OCI-M1 (cell line): ENCODE measurements around the gene RACK1.
"Not testable (repeated sequence)": the region's sequence is repeated elsewhere in the genome, so short reads cannot be mapped to it uniquely, and the experiment has no call there.

Source experiments
- DNase-seq: peaks from one replicate; lab custom pipeline; 2025; lab: John Stamatoyannopoulos, UW

RACK1 gene

GRCh38 chr5:181214249-181214648 lies 29.5 kb downstream of the RACK1 start:
- DNase-seq = not testable (repeated sequence)

DNA sequence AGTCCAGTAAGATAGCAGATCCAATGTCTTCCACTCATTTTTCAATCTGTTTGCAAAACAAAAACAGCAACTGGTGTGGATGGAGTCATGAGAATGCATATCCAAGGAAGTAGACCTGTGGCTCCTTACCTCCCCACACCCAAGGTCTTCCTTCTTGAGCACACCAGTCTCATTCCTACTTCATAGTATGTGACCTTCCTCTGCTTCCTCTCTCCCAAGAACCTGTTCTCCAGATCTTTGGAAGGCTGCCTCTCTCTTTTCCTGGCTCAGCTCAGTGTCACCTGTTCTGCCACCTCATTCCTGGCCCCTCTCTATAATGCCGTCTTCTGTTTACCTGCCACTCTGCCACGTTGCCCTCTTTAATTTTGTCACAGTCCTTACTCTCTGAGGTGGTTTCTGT lies 30.8 kb downstream of the RACK1 start:
- no peak for DNase-seq

DNA sequence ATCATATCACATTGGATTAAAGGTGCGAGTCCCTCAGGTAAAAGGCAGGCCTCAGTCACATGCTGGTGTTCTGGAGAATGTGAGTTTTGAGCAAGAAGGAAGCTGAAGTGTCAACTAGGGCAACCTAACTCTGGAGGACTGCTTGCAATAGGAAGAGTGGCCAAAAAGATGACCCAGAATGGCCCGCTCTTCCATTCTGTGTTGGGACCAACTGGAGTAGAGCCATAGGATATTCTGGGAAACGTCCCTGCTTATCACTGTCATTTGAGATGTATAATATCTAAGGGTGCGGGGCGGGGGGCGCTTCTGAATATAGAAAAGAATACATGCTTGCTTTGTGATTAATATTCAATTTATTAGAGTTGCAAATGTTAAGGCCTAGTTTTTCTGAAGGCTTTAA lies 31.6 kb downstream of the RACK1 start:
- DNase-seq = no peak

- no peak for DNase-seq
Measured at GRCh38 chr5:181211208-181211607, 32.5 kb downstream of the RACK1 start.

DNA sequence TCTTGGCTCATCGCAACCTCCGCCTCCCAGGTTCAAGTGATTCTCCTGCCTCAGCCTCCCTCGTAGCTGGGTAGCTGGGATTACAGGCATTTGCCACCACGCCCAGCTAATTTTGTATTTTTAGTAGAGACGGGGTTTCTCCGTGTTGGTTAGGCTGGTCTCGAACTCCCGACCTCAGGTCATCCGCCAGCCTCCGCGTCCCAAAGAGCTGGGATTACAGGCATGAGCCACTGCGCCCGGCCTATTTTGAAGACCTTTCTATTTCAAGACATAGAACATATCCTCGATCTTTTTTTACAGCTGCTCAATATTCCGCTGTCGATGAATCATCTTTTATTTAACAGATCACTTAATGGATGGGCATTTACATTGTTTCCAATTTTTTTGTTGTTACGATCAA lies 33.0 kb downstream of the RACK1 start:
- DNase-seq = not testable (repeated sequence)

DNA sequence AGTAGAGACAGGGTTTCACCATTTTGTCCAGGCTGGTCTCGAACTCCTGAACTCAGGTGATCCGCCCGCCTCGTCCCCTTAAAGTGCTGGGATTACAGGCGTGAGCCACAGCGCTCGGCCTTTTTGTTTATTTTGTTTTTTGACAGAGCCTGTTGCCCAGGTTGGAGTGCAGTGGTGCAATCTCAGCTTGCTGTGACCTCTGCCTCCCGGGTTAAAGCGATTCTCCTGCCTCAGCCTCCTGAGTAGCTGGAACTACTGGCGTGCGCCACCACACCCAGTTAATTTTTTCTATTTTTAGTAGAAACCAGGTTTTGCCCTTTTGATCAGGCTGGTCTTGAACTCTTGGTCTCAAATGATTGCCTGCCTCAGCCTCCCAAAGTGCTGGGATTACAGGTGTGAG lies 33.6 kb downstream of the RACK1 start:
- DNase-seq = not testable (repeated sequence)

- DNase-seq = not testable (repeated sequence)
Measured at GRCh38 chr5:181209006-181209405, 34.7 kb downstream of the RACK1 start.

GRCh38 chr5:181207960-181208253 lies 35.8 kb downstream of the RACK1 start:
- DNase-seq = no peak

DNA sequence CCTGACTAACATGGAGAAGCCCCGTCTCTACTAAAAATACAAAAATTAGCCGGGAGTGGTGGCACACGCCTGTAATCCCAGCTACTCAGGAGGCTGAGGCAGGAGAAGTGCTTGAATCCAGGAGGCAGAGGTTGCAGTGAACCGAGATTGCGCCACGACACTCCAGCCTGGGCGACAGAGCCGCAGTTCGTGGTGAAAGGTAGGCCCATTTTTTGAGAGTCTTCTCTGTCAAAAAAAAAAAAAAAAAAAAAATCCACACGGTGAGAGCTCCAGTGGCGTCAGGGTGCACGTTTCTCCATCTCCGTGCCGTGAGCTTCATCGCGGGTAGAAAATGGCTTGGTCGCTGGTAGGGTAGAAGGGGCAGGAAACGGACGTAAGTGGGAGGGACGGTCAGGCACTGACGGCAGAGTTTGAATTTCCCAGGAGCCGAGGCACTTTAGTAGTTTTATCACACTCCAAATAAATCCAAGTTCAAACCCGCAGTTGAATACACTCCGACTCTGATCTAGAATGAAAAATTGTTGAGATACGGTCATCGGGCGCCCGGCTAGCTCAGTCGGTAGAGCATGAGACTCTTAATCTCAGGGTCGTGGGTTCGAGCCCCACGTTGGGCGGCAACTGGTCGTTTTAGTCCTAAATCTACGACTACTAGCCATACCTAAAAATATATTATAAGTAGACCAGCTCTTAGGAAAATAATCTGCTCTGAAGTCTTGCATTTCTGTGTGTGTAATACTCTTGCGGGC lies 36.3 kb downstream of the RACK1 start:
- DNase-seq = no peak

DNA sequence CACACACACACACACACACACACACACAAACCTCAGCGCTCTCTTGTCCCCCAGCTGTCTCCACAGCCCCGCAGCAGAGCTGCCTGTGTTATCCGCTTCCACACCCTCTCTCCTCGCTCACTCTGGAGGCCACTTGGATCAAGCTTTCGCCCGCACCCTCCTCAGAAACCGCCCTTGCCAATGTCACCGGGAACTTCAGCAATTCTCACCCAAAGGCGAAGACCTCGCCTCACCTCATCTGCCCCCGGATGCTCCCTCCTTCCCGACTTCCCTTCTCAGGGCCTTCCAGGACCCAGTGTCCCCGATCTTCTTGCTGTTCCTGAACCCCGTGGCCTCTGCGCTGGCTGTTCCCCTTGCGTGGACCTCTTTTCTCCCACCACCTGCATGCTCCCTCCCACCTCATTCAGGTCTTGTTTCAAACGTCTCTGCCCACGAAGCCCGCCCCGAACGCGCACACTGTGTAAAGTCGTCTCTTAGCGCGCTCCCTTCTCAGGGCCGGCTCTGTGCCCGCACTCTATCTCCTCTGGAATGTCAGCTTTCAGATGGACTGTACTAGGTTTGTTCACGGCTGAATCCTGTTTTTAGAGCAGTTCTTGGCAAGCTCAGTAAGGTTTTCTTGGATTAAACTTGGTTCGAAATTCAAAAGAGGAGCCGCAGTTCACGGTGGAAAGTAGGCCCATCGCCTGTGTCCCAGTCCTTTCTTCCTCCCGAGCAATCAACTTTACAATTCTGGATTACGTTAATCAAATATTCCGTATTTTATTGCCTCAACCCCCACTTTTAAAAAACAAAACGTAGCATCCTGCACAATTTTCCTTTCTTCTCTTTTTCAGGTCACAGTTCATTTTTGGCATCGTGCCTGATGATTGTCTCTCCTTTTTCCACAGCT lies 37.7 kb downstream of the RACK1 start:
- no peak for DNase-seq

- no peak for DNase-seq
Measured at GRCh38 chr5:181204826-181205760, 38.6 kb downstream of the RACK1 start, which contains the start of gene TRIM7. TSS of gene TRIM7 (minus strand) at chr5:181205196. CDS start at chr5:181205110, 86 bp downstream.

DNA sequence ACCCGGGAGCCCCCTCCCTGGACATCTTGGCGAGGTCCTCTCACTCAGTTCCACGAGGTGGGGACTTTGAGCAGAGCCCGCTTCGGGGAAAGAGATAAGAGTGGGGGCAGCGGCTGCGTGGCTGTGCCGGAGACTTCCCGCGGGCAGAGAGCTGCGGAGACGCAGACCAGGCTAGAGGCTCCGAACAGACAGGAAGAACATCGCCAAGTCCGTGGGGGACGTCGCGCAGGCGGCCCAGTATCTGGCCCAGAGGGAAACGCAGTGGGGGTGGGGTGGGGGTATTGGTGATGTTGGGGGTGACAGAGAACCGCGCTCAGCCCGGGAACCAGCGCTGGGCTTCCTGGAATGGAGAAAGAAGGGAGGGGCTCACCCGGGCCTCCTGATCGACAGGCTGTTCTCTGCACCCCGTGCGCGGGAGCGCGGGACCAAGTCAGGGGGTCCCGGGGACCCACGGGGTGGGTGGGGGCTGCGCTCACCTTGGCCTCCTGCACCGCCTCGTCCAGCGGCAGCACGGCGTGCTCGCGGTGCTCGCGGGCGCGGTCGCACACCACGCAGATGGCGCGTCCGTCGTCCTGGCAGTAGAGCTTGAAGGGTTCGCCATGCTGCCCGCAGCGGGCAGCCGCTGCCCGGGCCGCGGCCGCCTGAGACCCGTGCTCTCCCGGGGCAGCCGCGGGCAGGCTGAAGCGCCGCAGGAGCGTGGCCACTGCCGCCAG lies 39.4 kb downstream of the RACK1 start:
- no peak for DNase-seq

DNA sequence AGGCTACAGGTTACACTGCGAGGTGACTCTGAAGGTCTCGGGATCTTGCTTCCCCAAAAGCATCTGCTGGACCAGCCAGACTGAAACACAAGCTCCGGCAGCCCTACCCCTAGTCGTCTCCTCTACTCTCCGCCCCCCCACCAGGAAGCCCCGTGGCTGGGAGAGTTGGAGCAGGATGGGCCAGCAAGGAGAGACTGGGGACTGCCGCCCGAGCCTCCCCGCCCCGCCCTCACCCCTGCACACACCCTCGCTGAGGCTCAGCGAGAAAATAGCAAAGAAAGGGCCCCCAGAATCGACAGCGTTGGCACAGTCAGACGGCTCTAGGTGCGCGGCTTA lies 40.0 kb downstream of the RACK1 start:
- no peak for DNase-seq

GRCh38 chr5:181203093-181203711 lies 40.5 kb downstream of the RACK1 start:
- DNase-seq = no peak

GRCh38 chr5:181200816-181201215 lies 42.9 kb downstream of the RACK1 start:
- DNase-seq = no peak

DNA sequence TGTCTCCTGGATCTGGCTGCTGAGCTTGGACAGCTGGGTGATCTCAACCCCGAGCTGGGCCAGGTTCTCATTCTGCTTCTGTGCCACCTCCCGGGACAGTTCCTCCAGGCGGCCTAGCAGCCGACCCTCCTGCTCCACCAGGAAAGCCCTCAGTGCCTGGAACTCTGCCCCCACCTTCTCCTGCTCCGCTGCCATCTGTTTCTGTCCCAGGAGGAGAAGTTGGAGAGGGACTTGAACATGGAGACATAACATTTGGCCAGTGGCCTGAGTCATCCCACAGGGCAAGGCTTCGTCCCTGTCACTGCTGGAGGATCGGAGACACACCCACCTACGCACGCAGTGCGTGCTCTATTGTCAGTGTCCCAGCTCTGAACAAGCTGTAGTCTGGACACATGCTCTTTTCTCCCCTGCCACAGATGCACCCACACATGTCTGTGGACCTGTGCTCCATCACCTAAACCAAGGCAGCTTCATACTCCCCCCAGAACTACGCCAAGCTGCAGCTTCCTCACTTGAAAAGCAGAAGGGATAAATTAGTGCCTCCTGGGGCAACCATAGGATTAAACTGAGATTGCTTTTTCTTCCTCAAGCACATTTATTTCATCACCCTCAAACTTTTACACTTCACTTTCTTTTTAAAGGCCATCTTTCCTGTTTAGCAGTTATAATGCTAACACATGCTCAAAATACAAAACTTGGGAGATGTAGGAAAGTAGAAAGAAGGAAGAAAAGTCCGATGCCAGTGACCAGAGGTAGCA lies 43.6 kb downstream of the RACK1 start:
- no peak for DNase-seq

DNA sequence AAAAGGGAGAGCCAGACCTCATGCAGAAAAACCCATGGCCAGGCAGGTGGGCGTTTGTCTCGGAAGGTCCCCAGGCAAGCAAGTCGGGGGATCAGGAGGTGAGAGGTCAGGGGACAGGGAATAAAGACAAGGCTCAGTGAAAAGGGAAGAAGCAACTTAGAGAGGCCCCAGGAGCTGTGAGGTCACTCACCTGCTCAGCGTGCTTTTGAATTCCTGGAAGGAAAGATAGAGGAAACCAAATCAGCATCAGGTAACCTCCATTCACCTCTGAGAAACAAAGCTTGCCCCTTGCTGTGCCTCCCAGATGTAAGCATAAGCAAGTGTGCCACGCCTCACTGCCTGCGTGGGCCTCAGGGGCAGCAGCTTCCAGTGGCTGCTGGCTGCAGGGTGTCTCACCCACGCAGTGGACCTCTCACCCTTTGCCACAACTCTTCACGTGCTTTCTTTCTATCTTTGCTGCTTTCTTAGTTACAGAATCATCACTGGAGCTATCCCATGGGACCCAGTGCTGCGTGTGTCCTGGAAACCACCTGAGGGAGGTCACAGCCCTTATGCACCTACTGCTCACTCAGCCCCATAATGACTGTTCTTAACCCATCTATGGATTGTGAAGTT lies 44.7 kb downstream of the RACK1 start:
- no peak for DNase-seq

GRCh38 chr5:181198106-181198685 lies 45.5 kb downstream of the RACK1 start:
- DNase-seq = no peak

- no peak for DNase-seq
Measured at GRCh38 chr5:181197326-181197951, 46.3 kb downstream of the RACK1 start.
